A204.1 (cell line): Measurements from ENCODE around the gene GPR119.
"Not testable (repeated sequence)": the region's sequence is repeated elsewhere in the genome, so short reads cannot be mapped to it uniquely, and the experiment has no call there.

Experiments
- FAIRE-seq: peaks from 2 replicates; lab custom pipeline; 2012; peaks lifted over from hg19 to GRCh38; lab: Jason Lieb, UNC

GPR119 gene

GRCh38 chrX:130339408-130340222 is 45.9 kb downstream of the GPR119 start, which contains the start of gene SLC25A14:
Gene SLC25A14 (plus strand): TSS chrX:130339919. CDS start chrX:130340279, 360 bp downstream.
- FAIRE-seq: no peak

GRCh38 chrX:130338869-130339268 is 46.6 kb downstream of the GPR119 start:
- not testable (repeated sequence) for FAIRE-seq

- FAIRE-seq: no peak
These were observed 48.9 kb downstream of the GPR119 start for GRCh38 chrX:130336531-130336930.
